HepG2 (cell line): ENCODE data around the gene RBM47. TPM values are rescaled to one million over a fixed set of nuclear protein-coding genes. Genes with fewer than 3 reads are reported as not detected.

ENCODE experiments used
- ATAC-seq: fragments of 200-7000 bp; cut with Tn5 transposase; 3 replicates; pipeline ENCODE4 v1.9.1; 2020; ENCODE audit warnings: mild to moderate bottlenecking, moderate library complexity
- BruUV-seq: library from RNA; stranded (reverse); fragments of 400-500 nt; replicated peaks from 2 replicates; lab custom pipeline; 2021; lab: Mats Ljungman, UMichigan
- CTCF ChIA-PET: fragments of 300-600 bp; formaldehyde crosslinking; extraction: SDS; loops from one replicate; lab custom pipeline; 2021; ENCODE audit warnings: low total read pairs, inconsistent platforms, low intra/inter-chr PET ratio; lab: Yijun Ruan, JAX
- POLR2A ChIA-PET: fragments of 350-600 bp; sonication (Branson Sonifier 250); formaldehyde crosslinking; loops from one replicate; lab custom pipeline; 2020; ENCODE audit warnings: antibody characterized with exemption, inconsistent platforms; lab: Yijun Ruan, JAX
- DNase-seq: peaks from one replicate; pipeline ENCODE4 v3.0.0-alpha.2; 2015; ENCODE audit warnings: low spot score
- FAIRE-seq: peaks from 3 replicates; lab custom pipeline; 2011; peaks lifted over from hg19 to GRCh38; lab: Jason Lieb, UNC
- H2AFZ ChIP-seq: one replicate; pipeline ENCODE4 v1.6.1; 2011; ENCODE audit warnings: low read length, inconsistent platforms
- H3K27ac ChIP-seq: fragments of 300-600 bp; 3 replicates; pipeline ENCODE4 v1.8.0; 2011; ENCODE audit warnings: mixed run types, mild to moderate bottlenecking, mixed read lengths, low read length, inconsistent platforms; ENCODE audit not compliant: insufficient read depth; ENCODE audit errors: extremely low read length
- H3K27me3 ChIP-seq, 2 experiments: fragments of 200-600 bp in 1 of 2; 2 replicates in 1 of 2; 3 replicates in 1 of 2; pipeline versions ENCODE4 v1.6.0 to v1.8.0; 2011; ENCODE audit warnings: low read length in 2 of 2, mild to moderate bottlenecking in 2 of 2, moderate library complexity in 2 of 2, inconsistent platforms in 1 of 2; ENCODE audit not compliant: insufficient read depth in 2 of 2, control insufficient read depth in 1 of 2
- H3K36me3 ChIP-seq, 2 experiments: fragments of 200-600 bp in 1 of 2; replicated peaks in 1 of 2; 2 replicates in 1 of 2; 3 replicates in 1 of 2; pipeline versions ENCODE4 v1.5.1 to v1.8.0; 2011; ENCODE audit warnings: low read length in 2 of 2, inconsistent platforms in 1 of 2; ENCODE audit not compliant: insufficient read depth in 2 of 2, control insufficient read depth in 1 of 2
- H3K4me1 ChIP-seq: 2 replicates; pipeline ENCODE4 v1.5.1; 2012; ENCODE audit warnings: low read length, inconsistent platforms; ENCODE audit not compliant: insufficient read depth
- H3K4me2 ChIP-seq: 2 replicates; pipeline ENCODE4 v1.6.0; 2011; ENCODE audit warnings: low read depth, low read length, inconsistent platforms
- H3K4me3 ChIP-seq, 3 experiments: fragments of 200-600 bp in 1 of 3; sonication (generic), shearing (Covaris generic) in 1 of 3; replicated peaks in 1 of 3; 2 replicates each; pipeline ENCODE4 v1.5.1; 2011 to 2016; ENCODE audit warnings: low read length in 3 of 3, inconsistent platforms in 2 of 3, low read depth in 2 of 3, mild to moderate bottlenecking in 2 of 3, control low read depth in 1 of 3, mixed read lengths in 1 of 3; ENCODE audit not compliant: insufficient read depth in 1 of 3
- H3K79me2 ChIP-seq: one replicate; pipeline ENCODE4 v1.6.1; 2011; ENCODE audit warnings: low read length, inconsistent platforms; ENCODE audit not compliant: insufficient read depth
- H3K9ac ChIP-seq: 2 replicates; pipeline ENCODE4 v1.6.0; 2011; ENCODE audit warnings: mild to moderate bottlenecking, low read depth, low read length, inconsistent platforms; ENCODE audit not compliant: insufficient read depth
- H3K9me3 ChIP-seq: 2 replicates; pipeline ENCODE4 v1.5.1; 2012; ENCODE audit warnings: mild to moderate bottlenecking, low read length
- H4K20me1 ChIP-seq: 2 replicates; pipeline ENCODE4 v1.6.0; 2011; ENCODE audit warnings: inconsistent platforms, mild to moderate bottlenecking, low read length, moderate library complexity; ENCODE audit not compliant: insufficient read depth
- CEBPB ChIP-seq: IDR thresholded peaks from 2 replicates; pipeline ENCODE4 v1.6.1; 2011; ENCODE audit warnings: low read depth, low read length, improper control_type of control experiment, borderline replicate concordance
- ESRRA ChIP-seq: sonication (generic); formaldehyde crosslinking; IDR thresholded peaks from 2 replicates; pipeline ENCODE4 v1.5.1; 2020; ENCODE audit warnings: mild to moderate bottlenecking, low read depth, missing genetic modification reagents
- EZH2 ChIP-seq: conservative IDR thresholded peaks from 2 replicates; pipeline ENCODE4 v1.6.1; 2012; ENCODE audit warnings: mild to moderate bottlenecking, low read depth, low read length, moderate library complexity
- GMEB2 ChIP-seq: IDR thresholded peaks from 2 replicates; pipeline ENCODE4 v1.6.1; 2016; ENCODE audit warnings: missing biosample characterization, missing genetic modification reagents, low read depth
- TEAD2 ChIP-seq: sonication (generic); formaldehyde crosslinking; IDR thresholded peaks from 2 replicates; pipeline ENCODE4 v1.9.0; 2021; ENCODE audit warnings: missing genetic modification reagents
- ZBTB1 ChIP-seq: sonication (generic); formaldehyde crosslinking; IDR thresholded peaks from 2 replicates; pipeline ENCODE4 v1.4.0; 2020; ENCODE audit warnings: missing genetic modification reagents, borderline replicate concordance
- ZNF570 ChIP-seq: sonication (generic); formaldehyde crosslinking; IDR thresholded peaks from 2 replicates; pipeline ENCODE4 v1.4.0; 2020; ENCODE audit warnings: mild to moderate bottlenecking, missing genetic modification reagents, borderline replicate concordance
- WGBS: methylation state at CpG from one replicate; pipeline ENCODE4 v1.1.6; 2017; ENCODE audit warnings: low lambda C conversion rate; 5-methylcytosine and 5-hydroxymethylcytosine counted together
- in situ Hi-C: cut with HindIII; loops from 2 replicates; pipeline ENCODE4 v1.10.0; 2017; ENCODE audit warnings: low pct_unique_long_range_greater_than_20kb; ENCODE audit not compliant: extremely low pct_ligation_motif_present
- intact Hi-C: fragments of 100-400 bp; cut with micrococcal nuclease; formaldehyde crosslinking; loops from one replicate; pipeline ENCODE4 v1.10.0; 2022; ENCODE audit not compliant: unreplicated experiment
- polyA plus RNA-seq, 8 experiments: library from polyadenylated mRNA; depleted of rRNA in 3 of 8; stranded (reverse) in 7 of 8; unstranded in 1 of 8; fragments of >200 nt; fragmentation: Illumina TruSeq in 4 of 8; extraction: Trizol in 4 of 8; gene quantifications; 2 replicates each; pipeline versions ENCODE4 v1.2.1 to v1.2.3, GENCODE V29; 2011 to 2016; ENCODE audit warnings: low read depth in 4 of 8, missing spikeins in 1 of 8, mixed read lengths in 1 of 8; ENCODE audit not compliant: insufficient read depth in 1 of 8
- total RNA-seq, 5 experiments: library from RNA; depleted of rRNA; stranded (reverse); fragments of >200 nt; fragmentation: Illumina TruSeq; extraction: Trizol; gene quantifications; 2 replicates each; pipeline ENCODE4 v1.2.3, GENCODE V29; 2016; ENCODE audit warnings: low read depth in 1 of 5

Gene RBM47
- total and polyA plus RNA-seq, 2 of the 13 experiments (the other 11 are each of a cell fraction or from before 2014, with no cell fraction given) = 1.2 to 2.5 TPM

- TF ChIP-seq ZBTB1 (CRISPR knock-in tag) = no peak
Measured at GRCh38 chr4:40626183-40626990, 3.3 kb downstream of the RBM47 start (continued).

DNA sequence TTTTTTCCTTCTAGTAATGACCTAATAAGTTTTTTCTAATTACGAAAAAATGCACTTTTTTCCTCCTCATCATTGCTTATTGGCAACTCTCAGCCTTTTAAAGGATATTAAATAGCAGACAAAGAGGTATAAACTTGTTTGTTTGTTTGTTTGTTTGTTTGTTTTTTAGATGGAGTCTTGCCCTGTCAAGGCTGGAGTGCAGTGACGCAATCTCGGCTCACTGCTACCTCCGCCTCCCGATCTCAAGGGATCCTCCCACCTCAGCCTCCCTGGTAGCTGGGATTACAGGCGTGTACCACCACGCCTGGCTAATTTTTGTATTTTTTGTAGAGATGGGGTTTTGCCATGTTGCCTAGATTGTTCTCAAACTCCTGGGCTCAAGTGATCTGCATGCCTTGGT is 6.0 kb downstream of the RBM47 start:
- intact Hi-C loops (no loop called here), in situ Hi-C loops (no loop called here)
- ChIA-PET CTCF (no interaction called here), POLR2A (no interaction called here)
- no peaks in the 10 kb centered on the region for H4K20me1 ChIP-seq
- H3K4me2 ChIP-seq = no peak overlapping the region
- H3K27me3 ChIP-seq = peaks cover 0 to 19% of the 10 kb centered on the region in 2 experiments; a peak in 2 of 5 replicates
- DNase-seq = no peak
- BruUV-seq = no TSS peak
- no peak overlapping the region for H3K4me3 ChIP-seq
- H2AFZ ChIP-seq = no peak overlapping the region
- H3K4me1 ChIP-seq = peaks cover 13% of the 10 kb centered on the region
- H3K27ac ChIP-seq = no peak overlapping the region
- H3K9ac ChIP-seq = no peak overlapping the region
- no peaks in the 10 kb centered on the region for H3K36me3 ChIP-seq
- no peak for FAIRE-seq
- H3K79me2 ChIP-seq = no peaks in the 10 kb centered on the region
- no peak for TF ChIP-seq GMEB2 (CRISPR knock-in tag)
- TF ChIP-seq ESRRA (CRISPR knock-in tag) = no peak
- no peak for TF ChIP-seq EZH2
- peak; percentile 17; the same call in 1 of the 2 replicates for TF ChIP-seq CEBPB
- no peak for TF ChIP-seq TEAD2 (CRISPR knock-in tag)
- TF ChIP-seq ZNF570 (CRISPR knock-in tag) = no peak
- no peaks in the 10 kb centered on the region for H3K9me3 ChIP-seq
- ATAC-seq = no peak
- 83% methylated on average over 7 of the region's 7 CpGs for WGBS
